ENCODE results near the gene CAPN14. TPM values are rescaled to one million over a fixed set of nuclear protein-coding genes. Genes with fewer than 3 reads are reported as not detected.

CAPN14 gene
- total RNA-seq, 1 experiment from 2014 or later = 0.23 TPM

GRCh38 chr2:31171142-31171541, 46.2 kb downstream of the CAPN14 start:
- POLR2A ChIA-PET = no interaction called here
- DNase-seq = no peak
- H3K4me3 ChIP-seq (ENCODE audit: low read depth, low read length) = no peak overlapping the region
- Mint-ChIP-seq H3K4me1 (ENCODE audit: low read depth, unreplicated experiment) (no peaks in the 10 kb centered on the region), H3K27ac (ENCODE audit: unreplicated experiment) (no peak overlapping the region), H3K27me3 (ENCODE audit: insufficient read depth, unreplicated experiment) (peaks cover 15% of the 10 kb centered on the region), H3K4me3 (ENCODE audit: unreplicated experiment) (no peak overlapping the region), H3K36me3 (ENCODE audit: insufficient read depth, unreplicated experiment) (no peaks in the 10 kb centered on the region), H3K9me3 (ENCODE audit: unreplicated experiment) (no peaks in the 10 kb centered on the region)
- CTCF ChIA-PET = interaction anchor here (0.5 to 1.1 kb wide), 3 partner anchors 79 to 457 kb away, joined by 3 read pairs; no protein-coding TSS in a partner anchor
- no peaks in the 10 kb centered on the region for H3K9me3 ChIP-seq
- intact Hi-C loops (cut with micrococcal nuclease; ENCODE audit: unreplicated experiment) = no loop called here
- no peak for TF ChIP-seq CTCF (IDR thresholded peaks at IDR 0.05; ENCODE audit: insufficient read depth in 1 of 2, low read depth in 1 of 2, low read length in 1 of 2, severe bottlenecking in 1 of 2, unreplicated experiment in 1 of 2)
- no peaks in the 10 kb centered on the region for H3K36me3 ChIP-seq (ENCODE audit: control insufficient read depth, insufficient read depth, low read length)
- no peaks in the 10 kb centered on the region for H3K27me3 ChIP-seq (replicated peaks; ENCODE audit: control insufficient read depth, insufficient read depth, low read length)
- no TSS peak for BruUV-seq (replicated peaks)
- H3K4me1 ChIP-seq = no peaks in the 10 kb centered on the region

GRCh38 chr2:31170071-31170698, 47.1 kb downstream of the CAPN14 start:
- Histone ChIP-seq H3K4me3 (ENCODE audit: low read depth, low read length) (no peak overlapping the region), H3K9me3 (no peaks in the 10 kb centered on the region), H3K27me3 (replicated peaks; ENCODE audit: control insufficient read depth, insufficient read depth, low read length) (no peaks in the 10 kb centered on the region), H3K36me3 (ENCODE audit: control insufficient read depth, insufficient read depth, low read length) (no peaks in the 10 kb centered on the region), H3K4me1 (no peaks in the 10 kb centered on the region)
- Mint-ChIP-seq H3K36me3 (ENCODE audit: insufficient read depth, unreplicated experiment) (no peaks in the 10 kb centered on the region), H3K4me1 (ENCODE audit: low read depth, unreplicated experiment) (no peaks in the 10 kb centered on the region), H3K27me3 (ENCODE audit: insufficient read depth, unreplicated experiment) (peaks cover 18% of the 10 kb centered on the region), H3K9me3 (ENCODE audit: unreplicated experiment) (no peaks in the 10 kb centered on the region), H3K4me3 (ENCODE audit: unreplicated experiment) (no peak overlapping the region), H3K27ac (ENCODE audit: unreplicated experiment) (no peak overlapping the region)
- peak; percentile 66 to 74 for DNase-seq
- ChIA-PET CTCF (interaction anchor here (0.6 to 1.5 kb wide), 17 partner anchors 10 to 461 kb away, joined by 3 to 39 read pairs (median 5); partner anchors contain the start of gene GALNT14), POLR2A (no interaction called here)
- intact Hi-C loops (cut with micrococcal nuclease; ENCODE audit: unreplicated experiment) = loop anchor here (1.0 kb wide), 5 partner anchors 19 to 456 kb away; no protein-coding TSS in a partner anchor
- BruUV-seq (replicated peaks) = no TSS peak
- peak; percentile 92 to 93 for TF ChIP-seq CTCF (IDR thresholded peaks at IDR 0.05; ENCODE audit: insufficient read depth in 1 of 2, low read depth in 1 of 2, low read length in 1 of 2, severe bottlenecking in 1 of 2, unreplicated experiment in 1 of 2)

- no peak for TF ChIP-seq CTCF (IDR thresholded peaks at IDR 0.05; ENCODE audit: insufficient read depth in 1 of 2, low read depth in 1 of 2, low read length in 1 of 2, severe bottlenecking in 1 of 2, unreplicated experiment in 1 of 2)
- H3K27ac Mint-ChIP-seq (ENCODE audit: unreplicated experiment) = no peak overlapping the region
- BruUV-seq (replicated peaks) = no TSS peak
- no peak overlapping the region for H3K4me3 ChIP-seq (ENCODE audit: low read depth, low read length)
- no peaks in the 10 kb centered on the region for H3K4me1 ChIP-seq
- H3K27me3 ChIP-seq (replicated peaks; ENCODE audit: control insufficient read depth, insufficient read depth, low read length) = no peaks in the 10 kb centered on the region; the same call in none of the 2 replicates
- no peaks in the 10 kb centered on the region for H3K9me3 Mint-ChIP-seq (ENCODE audit: unreplicated experiment)
- ChIA-PET POLR2A (no interaction called here), CTCF (interaction anchor here (0.7 kb wide), 1 partner anchor 17 kb away, joined by 5 read pairs; no protein-coding TSS in a partner anchor)
- H3K4me3 Mint-ChIP-seq (ENCODE audit: unreplicated experiment) = no peak overlapping the region
- no peak for DNase-seq
- intact Hi-C loops (cut with micrococcal nuclease; ENCODE audit: unreplicated experiment) = no loop called here
- H3K4me1 Mint-ChIP-seq (ENCODE audit: low read depth, unreplicated experiment) = no peaks in the 10 kb centered on the region
- H3K9me3 ChIP-seq = no peaks in the 10 kb centered on the region
- H3K36me3 ChIP-seq (ENCODE audit: control insufficient read depth, insufficient read depth, low read length) = no peaks in the 10 kb centered on the region
- H3K27me3 Mint-ChIP-seq (ENCODE audit: insufficient read depth, unreplicated experiment) = peaks cover 18% of the 10 kb centered on the region
- no peaks in the 10 kb centered on the region for H3K36me3 Mint-ChIP-seq (ENCODE audit: insufficient read depth, unreplicated experiment)
Observed at GRCh38 chr2:31168291-31168690, 49.0 kb downstream of the CAPN14 start.
